DMS79 treated with DMSO at 0.1 percent for 48 hours (cell line): Measurements from ENCODE around the gene ACAD10.
"Not testable (repeated sequence)": the region's sequence is repeated elsewhere in the genome, so short reads cannot be mapped to it uniquely, and the experiment has no call there.

Source experiments
- DNase-seq: peaks from one replicate; lab custom pipeline; 2025; lab: John Stamatoyannopoulos, UW

Gene ACAD10

DNA sequence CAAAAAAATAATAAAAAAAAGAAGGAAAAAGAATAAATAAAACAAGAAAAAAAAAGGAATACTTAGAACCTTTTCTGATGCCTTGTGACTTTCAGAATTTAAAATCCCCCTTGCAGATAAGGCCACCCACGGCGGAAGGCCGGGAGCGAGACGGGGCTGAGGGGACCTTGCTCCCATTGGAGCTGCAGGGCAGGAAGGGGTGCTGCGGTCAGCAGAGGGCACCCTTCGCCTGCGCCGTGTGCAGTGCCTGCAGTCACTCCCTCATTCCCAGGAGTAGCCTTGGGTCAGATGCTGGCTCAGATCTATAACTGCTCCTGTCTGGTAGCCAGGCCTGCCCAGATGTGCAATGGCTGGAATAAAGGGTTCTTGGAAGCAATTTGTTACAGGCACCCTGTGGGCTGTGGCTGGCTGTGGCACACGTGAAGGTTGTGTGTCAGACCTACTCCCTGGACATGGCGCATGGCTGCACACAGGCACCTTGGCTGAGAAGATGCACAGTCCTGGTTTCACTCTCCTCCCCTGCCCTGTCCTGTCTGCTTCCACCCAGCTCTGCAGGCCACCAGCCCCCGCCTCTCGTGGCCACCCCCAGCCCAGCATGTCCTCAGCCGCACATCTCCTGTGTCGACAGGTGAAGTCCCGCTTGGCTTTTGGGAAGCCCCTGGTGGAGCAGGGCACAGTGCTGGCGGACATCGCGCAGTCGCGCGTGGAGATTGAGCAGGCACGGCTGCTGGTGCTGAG, 67.5 kb downstream of the ACAD10 start:
- peak; percentile 3 for DNase-seq

DNA sequence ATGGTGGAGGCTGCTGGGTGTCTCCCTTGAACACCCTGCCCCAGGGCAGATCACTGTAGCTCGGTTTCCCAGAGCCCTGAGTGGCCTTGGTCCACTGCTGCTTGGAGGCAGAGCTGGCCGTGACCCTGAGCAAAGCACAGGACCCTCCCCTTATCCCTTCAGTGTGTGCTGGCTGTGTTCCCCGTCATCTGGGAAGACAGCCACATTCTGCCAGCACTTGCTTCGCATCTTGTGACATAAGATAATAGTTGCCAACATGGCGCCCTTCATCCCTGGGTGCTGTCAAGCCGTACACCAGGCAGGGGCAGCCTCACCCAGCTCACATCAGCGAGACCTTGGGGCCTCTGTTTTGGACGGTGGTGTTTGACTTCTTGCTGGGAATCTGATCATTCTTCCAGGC, 68.8 kb downstream of the ACAD10 start:
- DNase-seq: no peak

DNA sequence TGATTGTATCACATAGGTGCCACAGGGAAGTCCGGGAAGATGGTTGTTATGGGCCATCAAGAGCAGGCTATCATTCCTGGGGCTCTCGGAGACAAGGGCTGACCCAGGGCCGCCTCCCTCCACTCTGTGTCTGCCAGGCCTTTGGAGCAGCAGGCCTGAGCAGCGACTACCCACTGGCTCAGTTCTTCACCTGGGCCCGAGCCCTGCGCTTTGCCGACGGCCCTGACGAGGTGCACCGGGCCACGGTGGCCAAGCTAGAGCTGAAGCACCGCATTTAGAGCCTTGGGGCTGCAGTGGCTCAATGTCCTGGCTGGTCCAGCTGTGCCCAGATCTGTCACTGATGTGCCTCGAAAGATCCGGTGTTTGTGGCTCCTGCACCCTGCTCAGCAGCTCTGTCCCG, 70.3 kb downstream of the ACAD10 start:
- DNase-seq: no peak

DNA sequence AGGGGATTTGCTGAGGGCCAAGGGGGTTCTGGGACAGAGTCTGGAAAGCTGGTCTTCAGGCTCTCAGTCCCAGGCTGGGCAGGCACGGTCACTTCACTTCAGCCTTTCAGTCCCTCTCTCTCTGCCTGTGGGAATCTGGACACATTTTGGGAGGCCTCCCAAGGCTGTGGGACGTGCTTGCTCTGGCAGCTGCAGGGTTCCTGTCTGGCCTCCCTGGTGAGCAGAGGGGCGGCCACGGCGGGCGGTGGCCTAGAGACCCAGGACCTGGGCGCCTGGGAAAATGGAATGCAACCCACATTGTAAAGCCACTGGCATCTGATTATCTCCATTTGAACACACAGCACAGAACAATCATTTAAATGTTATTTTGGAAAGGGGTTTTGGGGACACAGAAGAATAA, 70.8 kb downstream of the ACAD10 start:
- DNase-seq: no peak

DNA sequence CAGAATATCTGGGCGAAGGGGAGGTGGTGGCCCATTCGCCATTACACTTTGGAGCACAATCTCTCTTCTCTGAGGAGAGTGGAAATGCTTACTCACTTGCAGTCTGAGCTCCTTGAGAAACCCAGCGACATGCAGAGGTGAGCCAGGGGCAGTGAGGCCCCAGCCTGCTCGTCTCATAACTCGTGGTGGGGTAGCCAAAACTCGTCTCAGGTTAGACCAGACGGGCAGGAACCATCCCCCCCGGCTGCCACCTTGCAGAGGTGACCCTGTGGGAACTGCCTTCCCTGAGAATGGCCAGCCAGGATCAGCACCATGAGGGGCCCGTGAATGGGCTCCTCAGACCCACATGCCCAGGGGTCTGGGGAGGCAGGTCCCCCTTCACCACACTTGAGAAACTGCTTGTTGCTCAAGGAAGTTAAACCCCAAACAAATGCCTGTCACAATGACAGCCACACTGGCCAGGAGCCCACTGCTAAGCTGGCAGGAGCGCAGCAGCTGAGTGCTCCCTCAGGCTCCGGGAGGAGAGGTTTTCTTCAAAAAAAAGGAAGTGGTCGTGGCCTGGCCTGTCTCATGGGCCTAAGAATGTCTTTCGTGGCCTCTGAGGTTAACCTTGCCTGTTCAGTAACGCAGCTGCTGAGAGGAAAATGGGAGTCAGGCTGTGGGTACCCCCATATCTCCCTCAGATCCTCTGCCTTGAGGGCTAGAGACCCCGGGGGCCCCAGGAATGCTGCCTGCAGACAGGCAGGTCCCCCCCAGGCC, 71.7 kb downstream of the ACAD10 start:
- DNase-seq: peak; percentile 7

DNA sequence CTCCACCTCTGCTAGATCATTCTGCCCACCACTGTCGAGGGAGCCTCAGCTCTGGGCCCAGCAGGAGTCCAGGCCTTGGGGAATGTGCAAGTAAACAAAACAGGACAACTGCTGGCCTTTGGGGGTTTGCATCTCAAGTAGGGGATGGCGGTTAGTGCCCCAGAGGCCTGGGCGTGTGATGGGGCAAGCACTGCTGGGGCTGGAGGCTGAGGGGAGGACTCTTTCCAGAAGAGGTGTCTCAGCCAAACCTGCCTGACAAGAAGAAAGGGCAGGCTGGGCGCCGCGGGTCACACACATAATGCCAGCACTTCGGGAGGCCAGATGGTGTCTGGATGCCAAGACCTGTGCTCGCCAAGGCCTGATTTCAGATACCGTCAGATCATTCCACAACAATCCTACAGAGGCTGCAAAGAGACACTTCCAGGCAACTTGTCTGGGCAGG, 72.3 kb downstream of the ACAD10 start:
- no peak for DNase-seq

DNA sequence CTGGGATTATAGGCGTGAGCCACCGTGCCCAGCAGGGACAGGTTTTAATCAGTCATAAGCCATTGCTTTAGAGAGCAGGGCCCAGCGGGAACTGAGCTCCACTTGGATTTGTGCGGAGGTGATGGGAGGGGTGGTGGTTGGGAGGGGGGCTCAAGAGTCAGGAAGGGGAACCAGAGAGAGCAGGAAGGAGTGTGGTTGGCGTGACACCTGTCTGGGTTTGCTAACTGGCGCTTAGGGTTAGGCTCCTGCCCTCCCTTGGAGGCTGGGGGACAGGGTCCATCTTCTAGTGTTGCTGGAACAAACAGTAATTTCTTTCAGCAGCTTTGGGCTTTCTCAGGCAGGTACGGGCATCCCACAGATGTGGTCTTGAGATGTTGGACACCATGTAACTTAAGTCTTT, 73.4 kb downstream of the ACAD10 start:
- no peak for DNase-seq

DNA sequence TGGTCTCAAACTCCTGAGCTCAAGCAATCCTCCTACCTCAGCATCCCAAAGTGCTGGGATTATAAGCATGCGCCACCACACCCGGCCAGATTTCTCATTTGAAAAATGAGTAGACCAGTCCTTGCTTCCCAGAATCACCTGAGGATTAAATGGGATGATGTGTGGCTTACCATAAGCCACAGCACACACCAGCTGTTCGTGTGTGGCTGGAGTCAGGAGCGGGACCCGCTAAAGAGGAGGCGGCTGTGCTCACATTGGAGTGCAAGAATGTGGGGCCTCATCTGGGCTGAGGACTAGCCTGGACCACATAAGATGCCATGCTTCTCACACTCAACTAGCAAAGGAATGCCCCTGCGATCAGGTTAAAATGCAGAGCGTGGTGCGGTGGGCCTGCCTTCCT, 74.1 kb downstream of the ACAD10 start:
- DNase-seq: no peak

DNA sequence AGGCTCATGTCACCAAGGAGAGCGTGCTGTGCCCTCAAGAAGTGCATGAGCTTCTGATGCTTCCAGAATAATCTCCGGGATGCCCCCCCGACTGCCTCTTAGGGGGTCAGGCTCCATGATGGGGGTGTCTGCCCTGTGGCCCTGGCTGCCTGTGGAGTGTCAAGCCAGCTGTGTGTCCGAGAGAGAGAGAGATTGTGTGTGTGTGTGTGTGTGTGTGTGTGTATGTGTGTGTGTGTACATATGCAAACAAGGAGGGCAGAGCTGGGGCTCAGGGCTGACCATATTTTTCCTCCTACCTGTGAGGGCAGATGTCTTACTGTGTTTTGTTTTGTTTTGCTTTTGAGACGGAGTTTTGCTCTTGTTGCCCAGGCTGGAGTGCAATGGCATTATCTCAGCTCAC, 75.2 kb downstream of the ACAD10 start:
- DNase-seq: no peak

DNA sequence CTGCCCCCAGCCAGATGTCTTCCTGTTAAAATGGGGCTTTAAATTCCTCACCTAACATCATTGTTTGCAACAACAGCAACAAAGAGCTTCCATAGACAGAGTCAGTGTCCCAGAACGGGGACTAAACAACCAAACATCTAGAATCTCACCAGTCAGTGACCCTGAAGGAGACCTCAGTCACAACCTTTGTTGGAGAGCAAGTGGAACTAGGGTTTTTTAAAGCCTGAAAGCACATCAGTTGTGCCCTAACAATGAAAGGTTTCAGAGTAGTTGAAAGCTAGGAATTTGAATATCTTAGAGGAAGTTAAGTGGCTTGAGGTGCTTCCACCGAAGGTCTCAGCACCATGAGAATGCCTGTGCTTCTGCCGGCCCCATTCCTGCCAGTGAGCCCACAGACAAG, 75.9 kb downstream of the ACAD10 start:
- DNase-seq: no peak

DNA sequence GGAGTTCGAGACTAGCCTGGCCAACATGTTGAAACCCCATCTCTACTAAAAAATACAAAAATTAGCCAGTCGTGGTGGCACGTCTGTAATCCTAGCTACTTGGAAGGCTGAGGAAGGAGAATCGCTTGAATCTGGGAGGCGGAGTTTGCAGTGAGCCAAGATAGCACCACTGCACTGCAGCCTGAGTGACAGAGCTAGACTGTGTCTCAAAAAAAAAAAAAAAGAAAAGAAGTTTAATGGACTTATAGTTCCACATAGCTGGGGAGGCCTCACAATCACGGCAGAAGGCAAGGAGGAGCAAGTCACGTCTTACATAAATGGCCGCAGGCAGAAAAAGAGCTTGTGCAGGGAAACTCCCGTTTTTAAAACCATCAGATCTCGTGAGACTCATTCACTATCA, 77.7 kb downstream of the ACAD10 start:
- not testable (repeated sequence) for DNase-seq

DNA sequence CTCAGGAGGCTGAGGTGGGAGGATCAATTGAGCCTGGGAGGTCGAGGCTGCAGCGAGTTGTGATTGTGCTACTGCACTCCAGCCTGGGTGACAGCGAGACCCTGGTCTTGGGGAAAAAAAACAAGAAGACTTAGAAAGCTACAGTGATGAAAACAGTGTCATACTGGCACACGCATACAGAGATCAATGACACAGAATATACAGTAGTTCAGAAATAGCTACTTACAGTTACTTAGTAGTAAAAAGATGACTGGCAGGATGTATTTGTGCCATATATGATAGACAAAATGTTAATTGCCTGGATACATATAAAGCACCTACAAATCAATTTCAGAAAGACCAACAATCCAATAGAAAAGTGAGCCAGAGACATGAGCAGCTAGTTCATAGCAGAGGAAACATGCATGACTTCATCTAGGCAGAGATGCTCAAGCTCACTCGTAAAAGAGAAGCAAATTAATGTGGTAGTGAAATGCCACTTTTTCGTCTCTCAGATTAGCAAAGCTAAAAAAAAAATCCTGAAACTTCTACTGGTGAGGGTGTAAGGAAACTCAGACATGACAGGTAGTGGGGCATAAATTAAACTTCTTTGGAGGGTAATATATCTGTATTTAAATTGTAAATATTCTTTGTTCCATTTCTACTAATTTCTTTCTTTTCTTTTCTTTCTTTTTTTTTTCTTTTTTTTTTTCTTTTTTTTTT, 78.4 kb downstream of the ACAD10 start:
- no peak for DNase-seq

DNA sequence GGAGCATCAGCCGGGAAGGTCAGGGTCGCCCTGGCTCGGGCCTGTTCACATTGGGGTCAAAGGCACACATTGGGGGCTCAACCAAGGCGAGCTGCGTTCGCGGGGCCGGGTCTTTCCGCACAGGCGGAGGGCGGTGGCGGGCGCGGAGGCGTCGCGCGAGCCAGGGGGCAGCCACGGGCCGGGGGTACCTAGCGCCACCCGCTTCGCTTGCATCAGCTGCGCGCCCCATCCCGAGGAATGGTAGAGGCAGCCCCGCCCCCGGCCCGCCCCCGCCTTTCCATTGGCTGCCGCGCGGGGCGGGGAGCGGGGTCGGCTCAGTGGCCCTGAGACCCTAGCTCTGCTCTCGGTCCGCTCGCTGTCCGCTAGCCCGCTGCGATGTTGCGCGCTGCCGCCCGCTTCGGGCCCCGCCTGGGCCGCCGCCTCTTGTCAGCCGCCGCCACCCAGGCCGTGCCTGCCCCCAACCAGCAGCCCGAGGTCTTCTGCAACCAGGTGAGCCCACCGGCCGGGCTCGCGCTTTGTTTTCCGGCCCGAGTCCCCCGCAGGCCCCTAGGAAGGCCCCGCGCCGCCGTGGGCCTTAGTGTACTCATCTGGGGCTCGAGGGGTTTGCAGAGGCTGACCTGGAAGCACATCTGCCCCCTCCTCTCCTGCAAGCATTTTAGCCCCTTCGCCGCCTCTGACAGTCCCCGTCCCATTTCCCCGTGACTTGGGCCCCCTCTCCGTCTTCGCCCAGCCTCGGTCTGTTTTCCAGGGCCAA, 80.9 kb downstream of the ACAD10 start, which contains the start of gene ALDH2:
TSS of gene ALDH2 (plus strand) at position 326 of the 754 bp plus-strand sequence. CDS start at position 376, 50 bp downstream.
- DNase-seq: peak; percentile 55

DNA sequence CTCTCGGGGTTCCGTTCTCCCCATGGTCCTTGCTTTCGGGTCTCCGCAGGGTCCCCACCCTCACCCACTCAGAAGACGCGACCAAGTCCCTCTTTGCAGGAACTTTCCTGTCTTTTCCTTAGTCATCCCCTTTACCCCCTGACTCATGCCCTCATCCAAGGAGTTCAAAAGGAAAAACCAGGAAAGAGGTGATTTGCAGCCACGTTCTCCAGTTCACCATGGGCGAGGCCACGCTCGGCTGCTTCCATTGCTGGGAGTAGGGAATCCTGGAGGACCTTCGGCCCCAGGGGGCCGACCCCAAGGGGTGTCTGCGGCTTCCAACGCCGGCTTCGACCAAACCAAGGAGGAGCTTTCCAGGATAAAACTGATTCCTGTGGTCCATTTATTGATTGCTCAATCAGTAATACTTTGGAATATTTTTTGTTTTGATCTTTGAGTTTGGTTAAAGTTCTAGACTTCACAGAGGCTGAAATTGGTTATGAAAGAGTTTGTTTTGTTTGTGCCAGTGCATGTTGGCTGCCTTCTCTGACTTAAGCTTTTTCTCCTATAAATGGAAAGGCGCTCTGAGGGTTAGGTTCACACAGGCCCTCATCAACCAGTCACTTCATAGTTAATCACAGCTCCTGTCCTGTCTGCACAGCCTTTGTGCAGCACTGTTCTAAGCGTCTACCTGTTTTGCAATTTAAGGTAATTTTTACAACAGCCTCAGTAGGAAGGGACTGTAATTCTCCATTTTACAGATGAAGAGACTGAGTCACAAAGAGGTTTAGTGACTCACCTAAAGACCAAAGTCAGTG, 81.7 kb downstream of the ACAD10 start:
- no peak for DNase-seq

DNA sequence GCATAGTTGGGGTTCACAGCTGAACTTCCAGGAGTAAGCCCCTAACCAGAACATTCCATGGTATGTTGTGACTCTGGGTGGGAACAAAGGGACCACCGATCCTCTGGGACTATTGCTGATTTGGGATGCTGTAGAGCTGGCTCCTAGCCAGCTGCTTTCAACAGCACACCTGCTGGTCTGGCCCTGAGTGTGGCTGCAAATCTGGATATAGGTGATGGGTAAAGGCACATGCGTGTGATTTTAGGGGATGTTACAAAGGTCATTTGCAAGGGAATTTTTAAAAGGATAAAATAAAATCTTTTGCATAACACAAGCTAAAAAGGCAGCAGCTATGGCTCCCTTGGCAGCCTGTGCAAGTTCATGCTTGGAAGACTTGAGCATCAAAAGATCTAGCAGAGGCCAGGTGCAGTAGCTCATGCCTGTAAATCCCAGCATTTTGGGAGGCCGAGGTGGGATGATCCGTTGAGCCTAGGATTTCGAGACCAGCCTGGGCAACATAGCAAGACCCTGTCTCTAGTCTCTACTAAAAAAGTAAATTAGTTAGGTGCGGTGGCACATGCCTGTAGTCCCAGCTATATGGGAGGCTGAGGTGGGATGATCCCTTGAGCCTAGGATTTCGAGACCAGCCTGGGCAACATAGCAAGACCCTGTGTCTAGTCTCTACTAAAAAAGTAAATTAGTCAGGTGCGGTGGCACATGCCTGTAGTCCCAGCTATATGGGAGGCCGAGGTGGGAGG, 82.5 kb downstream of the ACAD10 start:
- peak; percentile 14 for DNase-seq

DNA sequence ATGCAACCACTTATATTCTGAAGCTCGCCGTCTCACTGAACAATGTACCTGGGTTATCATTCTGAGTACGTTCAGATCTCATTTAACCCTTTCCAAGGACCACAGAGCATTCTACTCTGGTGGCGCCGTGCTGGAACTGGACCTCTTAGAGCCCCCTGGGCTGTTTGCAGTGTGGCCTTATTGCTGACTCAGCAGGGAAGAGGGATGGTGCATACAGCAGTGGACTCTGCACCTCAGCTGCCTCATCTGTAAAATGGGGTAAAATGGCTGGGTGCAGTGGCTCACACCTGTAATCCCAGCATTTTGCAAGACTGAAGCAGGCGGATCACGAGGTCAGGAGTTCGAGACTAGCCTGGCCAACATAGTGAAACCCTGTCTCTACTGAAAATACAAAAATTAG, 83.7 kb downstream of the ACAD10 start:
- DNase-seq: no peak

DNA sequence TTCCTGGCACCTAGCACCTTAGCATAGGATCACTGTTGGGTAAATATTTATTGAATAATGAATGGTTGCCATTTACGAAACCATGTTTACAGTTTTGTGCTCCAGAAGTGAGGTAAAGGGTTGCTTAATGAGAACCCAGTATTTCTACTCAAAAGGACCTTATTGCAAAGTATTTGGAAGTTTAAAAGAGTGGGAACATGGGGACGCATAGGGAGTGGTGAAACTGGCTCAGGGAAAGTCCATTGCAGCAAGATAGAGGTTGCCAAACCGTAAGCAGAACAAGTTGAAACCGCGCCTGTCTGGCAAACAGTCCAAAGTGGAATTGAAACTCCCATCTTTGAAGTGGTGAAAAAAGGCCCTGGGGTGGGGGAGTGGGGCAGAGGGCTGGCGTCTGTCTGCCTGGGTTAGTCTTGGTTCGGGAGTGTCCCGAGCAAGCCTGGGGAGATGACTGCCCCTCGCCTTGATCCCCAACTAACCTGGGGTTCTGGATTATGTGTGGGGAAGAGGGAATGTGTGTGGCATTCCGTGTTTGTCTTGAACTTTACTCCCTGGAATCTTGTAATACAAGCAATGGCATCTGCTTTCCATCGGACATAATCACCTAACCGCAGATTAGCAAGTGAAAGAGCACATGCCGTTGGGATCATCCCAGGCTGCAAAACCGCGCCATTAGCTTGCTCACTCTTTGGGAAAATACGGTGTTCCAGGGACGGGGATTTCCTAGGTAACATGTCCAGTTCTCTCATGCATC, 88.1 kb downstream of the ACAD10 start:
- DNase-seq: no peak

DNA sequence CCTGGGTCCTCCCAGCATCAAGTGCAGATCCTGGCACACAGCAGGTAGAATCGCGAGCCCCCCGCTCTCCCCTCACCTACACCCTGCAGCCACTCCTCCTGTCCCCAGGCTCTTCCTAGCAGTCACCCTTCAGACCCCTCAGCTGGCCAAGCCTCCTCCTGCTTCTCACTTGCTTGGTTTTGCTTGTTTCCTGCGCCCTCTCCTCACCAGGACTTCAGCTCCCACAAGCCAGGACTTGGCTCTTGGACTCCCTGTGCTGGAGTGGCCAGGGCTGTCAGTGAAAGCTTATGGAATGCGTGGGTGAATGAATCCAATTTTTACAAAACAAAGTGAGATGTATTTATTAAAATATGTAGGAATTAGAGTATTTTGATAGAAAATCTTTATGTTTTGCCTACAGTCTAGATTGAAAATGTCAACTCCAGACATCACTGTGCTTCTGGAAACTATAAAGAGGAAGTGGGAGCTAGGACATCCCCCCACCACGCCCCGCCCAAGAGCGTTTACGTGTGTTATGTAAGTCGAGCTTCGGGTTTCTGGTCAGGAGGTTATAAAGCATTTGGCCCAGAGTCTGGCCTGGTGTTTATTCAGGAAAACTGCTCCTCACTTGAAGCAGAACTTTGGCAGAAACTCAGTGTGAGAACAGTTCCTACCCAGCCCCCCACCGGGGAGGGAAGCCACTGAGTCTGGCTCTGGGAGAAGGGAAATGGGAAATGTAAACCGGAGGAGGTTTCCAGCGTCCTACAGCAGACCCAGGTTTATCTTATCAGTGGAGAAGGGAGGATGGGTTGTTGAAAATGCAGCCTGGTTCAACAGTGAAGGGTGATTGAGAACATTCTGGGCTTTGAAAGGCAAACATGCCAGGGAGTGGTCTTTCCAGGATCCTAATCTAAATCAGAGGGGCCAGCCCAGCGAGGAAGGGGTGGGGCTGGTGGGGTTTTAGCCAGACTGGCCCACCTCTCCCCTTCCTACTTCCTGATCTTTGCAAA, 89.6 kb downstream of the ACAD10 start:
- DNase-seq: peak; percentile 23
